Retinal pigment epithelial cell (primary cell): Measurements from ENCODE around the gene PRPF38B.

Experiments used
- DNase-seq: peaks from one replicate; pipeline ENCODE4 v3.0.0-alpha.2; 2010; ENCODE audit warnings: low read depth
- H3K4me3 ChIP-seq: 2 replicates; pipeline ENCODE4 v1.5.1; 2011; ENCODE audit warnings: mild to moderate bottlenecking, low read length, control low read depth, moderate library complexity
- CTCF ChIP-seq: conservative IDR thresholded peaks from 2 replicates; pipeline ENCODE4 v1.5.1; 2011; ENCODE audit warnings: low read depth, low read length, control low read depth, inconsistent platforms

PRPF38B gene, protein sequence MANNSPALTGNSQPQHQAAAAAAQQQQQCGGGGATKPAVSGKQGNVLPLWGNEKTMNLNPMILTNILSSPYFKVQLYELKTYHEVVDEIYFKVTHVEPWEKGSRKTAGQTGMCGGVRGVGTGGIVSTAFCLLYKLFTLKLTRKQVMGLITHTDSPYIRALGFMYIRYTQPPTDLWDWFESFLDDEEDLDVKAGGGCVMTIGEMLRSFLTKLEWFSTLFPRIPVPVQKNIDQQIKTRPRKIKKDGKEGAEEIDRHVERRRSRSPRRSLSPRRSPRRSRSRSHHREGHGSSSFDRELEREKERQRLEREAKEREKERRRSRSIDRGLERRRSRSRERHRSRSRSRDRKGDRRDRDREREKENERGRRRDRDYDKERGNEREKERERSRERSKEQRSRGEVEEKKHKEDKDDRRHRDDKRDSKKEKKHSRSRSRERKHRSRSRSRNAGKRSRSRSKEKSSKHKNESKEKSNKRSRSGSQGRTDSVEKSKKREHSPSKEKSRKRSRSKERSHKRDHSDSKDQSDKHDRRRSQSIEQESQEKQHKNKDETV

DNA sequence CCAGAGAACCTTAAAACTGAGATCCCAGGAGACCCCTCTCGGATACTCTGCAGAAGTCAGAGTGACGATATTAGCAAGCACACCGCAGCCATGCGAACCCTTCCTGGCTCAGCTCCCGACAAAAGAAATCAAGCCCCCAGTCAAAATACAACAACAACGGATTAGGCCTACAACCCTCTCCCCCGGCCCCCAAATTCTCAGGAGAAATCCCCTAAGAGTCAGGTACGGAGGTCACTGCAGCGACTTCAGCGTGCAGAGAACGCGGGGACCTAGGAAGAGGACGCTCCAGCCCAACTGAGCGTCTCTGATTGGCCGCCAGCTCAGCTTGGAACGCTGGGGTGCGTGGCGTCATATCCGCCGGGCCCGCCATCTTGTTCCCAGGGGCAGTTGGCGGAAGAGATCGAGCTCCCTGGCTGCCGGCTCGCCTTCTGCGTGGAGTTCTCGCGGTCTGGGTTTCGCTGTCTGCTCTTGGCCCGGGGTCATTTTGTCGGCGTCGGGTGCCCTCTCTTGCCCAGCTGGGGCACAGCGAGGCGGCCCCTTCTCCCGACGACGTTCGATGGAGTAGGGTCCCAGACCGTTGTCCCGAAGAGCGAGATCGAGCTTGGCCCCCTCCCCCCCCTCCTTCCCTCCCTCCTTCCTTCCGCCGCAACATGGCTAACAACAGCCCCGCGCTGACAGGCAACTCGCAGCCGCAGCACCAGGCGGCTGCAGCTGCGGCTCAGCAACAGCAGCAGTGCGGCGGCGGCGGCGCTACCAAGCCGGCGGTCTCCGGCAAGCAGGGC, at the start of gene PRPF38B:
TSS of gene PRPF38B (plus strand) at position 369 of the 782 bp plus-strand sequence. CDS start at position 651, 282 bp downstream.
- DNase-seq = peak; percentile 70
- peak within 1 kb of the TSS; percentile 96 for H3K4me3 ChIP-seq
- no peak for TF ChIP-seq CTCF

GRCh38 chr1:108643492-108644335, 48.4 kb upstream of the PRPF38B start:
- TF ChIP-seq CTCF = peak; percentile 61
- no peak overlapping the region for H3K4me3 ChIP-seq
- DNase-seq = peak; percentile 30

GRCh38 chr1:108644984-108645383, 47.1 kb upstream of the PRPF38B start:
- no peak overlapping the region for H3K4me3 ChIP-seq
- DNase-seq = no peak
- TF ChIP-seq CTCF = no peak

DNA sequence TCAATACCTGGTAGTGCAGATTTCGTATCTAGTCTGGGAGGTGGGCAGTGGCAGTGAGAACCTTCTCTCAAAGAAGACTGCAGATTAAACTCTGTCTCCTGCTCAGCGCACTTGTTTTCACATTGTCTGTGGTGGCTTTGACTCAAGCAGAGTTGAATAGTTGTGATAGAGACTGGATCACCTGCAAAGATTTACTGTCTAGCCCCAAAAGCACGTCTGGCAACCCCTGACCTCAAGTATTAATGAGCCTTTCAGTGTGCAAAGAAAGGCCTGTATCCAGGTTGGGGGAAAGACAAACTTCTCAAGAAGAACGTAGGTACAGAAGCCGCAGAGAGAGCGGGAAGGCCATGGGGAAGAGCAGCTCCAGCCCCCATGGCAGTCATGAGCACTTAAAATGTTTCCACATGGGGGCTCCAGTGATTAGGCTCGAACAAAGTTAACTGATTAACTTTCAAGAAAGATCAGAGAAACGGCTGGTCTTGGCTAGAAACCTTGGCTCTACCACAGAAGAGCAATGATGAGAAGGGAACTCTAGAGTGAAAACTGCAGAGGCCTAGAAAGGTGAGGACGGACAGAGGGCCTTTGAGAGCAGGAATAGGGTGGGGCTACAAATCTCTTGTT, 46.4 kb upstream of the PRPF38B start:
- DNase-seq = no peak
- no peak for TF ChIP-seq CTCF
- no peak overlapping the region for H3K4me3 ChIP-seq

- H3K4me3 ChIP-seq = no peak overlapping the region
- no peak for TF ChIP-seq CTCF
- no peak for DNase-seq
Observed at GRCh38 chr1:108646265-108646647, 45.9 kb upstream of the PRPF38B start.

DNA sequence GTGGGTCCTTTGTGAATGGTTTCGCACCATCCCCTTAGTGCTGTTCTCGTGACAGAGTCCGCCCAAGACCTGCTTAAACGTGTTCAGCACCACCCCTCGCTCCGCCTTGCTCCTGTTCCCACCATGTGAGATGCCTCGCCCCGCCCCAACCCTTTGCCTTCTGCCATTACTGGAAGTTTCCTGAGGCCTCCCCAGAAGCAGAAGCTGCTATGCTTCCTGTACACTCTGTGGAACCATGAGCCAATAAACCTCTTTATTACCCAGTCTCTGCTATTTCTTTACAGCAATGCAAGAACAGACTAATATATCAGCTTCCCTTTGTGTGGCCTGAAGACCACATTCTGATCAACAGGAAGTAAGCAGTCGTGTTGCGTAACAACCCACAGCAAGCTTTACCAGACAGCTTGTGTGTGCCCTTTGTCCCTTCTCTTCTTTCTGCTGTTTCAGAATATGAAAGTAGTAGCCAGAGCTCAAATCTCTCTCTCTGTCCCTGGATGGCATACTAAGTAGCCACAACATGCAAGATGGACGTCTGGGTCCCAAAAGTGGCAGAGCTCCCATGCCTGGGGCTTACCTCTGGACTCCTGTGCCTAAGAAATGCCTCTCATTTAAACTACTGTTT, 45.4 kb upstream of the PRPF38B start:
- no peak for TF ChIP-seq CTCF
- no peak overlapping the region for H3K4me3 ChIP-seq
- no peak for DNase-seq
